CD4-positive, alpha-beta T cell (primary cell): ENCODE data around the gene HECW1. TPM values are rescaled to one million over a fixed set of nuclear protein-coding genes. Genes with fewer than 3 reads are reported as not detected.

Experiments
- ATAC-seq: fragments of 200-7000 bp; cut with Tn5 transposase; one replicate; pipeline ENCODE4 v1.10.0; 2022; ENCODE audit warnings: mild to moderate bottlenecking; ENCODE audit not compliant: poor library complexity
- CTCF ChIA-PET: fragments of 350-600 bp; sonication (Branson Sonifier 250); formaldehyde crosslinking; loops from one replicate; lab custom pipeline; 2021; ENCODE audit warnings: antibody characterized with exemption, inconsistent platforms; lab: Charles Lee
- POLR2A ChIA-PET: fragments of 350-600 bp; sonication (Branson Sonifier 250); formaldehyde crosslinking; loops from one replicate; lab custom pipeline; 2021; ENCODE audit warnings: antibody characterized with exemption, inconsistent platforms; lab: Charles Lee
- DNase-seq, 14 experiments: peaks; one replicate each; pipeline ENCODE4 v3.0.0-alpha.2; 2013 to 2020; ENCODE audit warnings: mixed read lengths in 2 of 14
- H3K27ac ChIP-seq, 2 donors: one replicate each; pipeline versions ENCODE4 v1.5.1 to v1.7.0; 2013; ENCODE audit warnings: low read length in 2 of 2, low read depth in 1 of 2, mild to moderate bottlenecking in 1 of 2
- H3K27me3 ChIP-seq, 2 experiments: 1 replicate in 1 of 2; 2 replicates in 1 of 2; pipeline versions ENCODE4 v1.6.1 to v1.7.0; 2013; ENCODE audit warnings: low read length in 2 of 2, control low read depth in 1 of 2, mild to moderate bottlenecking in 1 of 2, moderate library complexity in 1 of 2; ENCODE audit not compliant: insufficient read depth in 2 of 2, control insufficient read depth in 1 of 2
- H3K36me3 ChIP-seq: one replicate; pipeline ENCODE4 v1.6.1; 2013; ENCODE audit warnings: low read length, control low read depth; ENCODE audit not compliant: insufficient read depth
- H3K4me1 ChIP-seq: one replicate; pipeline ENCODE4 v1.6.1; 2013; ENCODE audit warnings: low read length, control low read depth; ENCODE audit not compliant: insufficient read depth
- H3K4me3 ChIP-seq: one replicate; pipeline ENCODE4 v1.5.1; 2013; ENCODE audit warnings: mild to moderate bottlenecking, low read length, moderate library complexity
- H3K9me3 ChIP-seq, 2 experiments: 1 replicate in 1 of 2; 2 replicates in 1 of 2; pipeline versions ENCODE4 v1.6.1 to v1.7.0; 2013; ENCODE audit warnings: low read length in 2 of 2, mild to moderate bottlenecking in 2 of 2, control low read depth in 1 of 2, moderate library complexity in 1 of 2; ENCODE audit not compliant: control insufficient read depth in 1 of 2, insufficient read depth in 1 of 2
- H3K27ac Mint-ChIP-seq: one replicate; pipeline ENCODE4 v1.8.0; 2020; ENCODE audit warnings: mixed read lengths
- H3K27me3 Mint-ChIP-seq: one replicate; pipeline ENCODE4 v1.8.0; 2021; ENCODE audit warnings: mixed read lengths
- H3K36me3 Mint-ChIP-seq: one replicate; pipeline ENCODE4 v1.8.0; 2021; ENCODE audit warnings: low read depth, mixed read lengths
- H3K4me1 Mint-ChIP-seq: one replicate; pipeline ENCODE4 v1.8.0; 2021; ENCODE audit warnings: low read depth, mixed read lengths
- H3K4me3 Mint-ChIP-seq: one replicate; pipeline ENCODE4 v1.8.0; 2020; ENCODE audit warnings: mild to moderate bottlenecking, mixed read lengths
- H3K9me3 Mint-ChIP-seq: one replicate; pipeline ENCODE4 v1.8.0; 2020; ENCODE audit warnings: mixed read lengths
- intact Hi-C, 2 experiments: fragments of 100-400 bp; cut with DNase I in 1 of 2; cut with micrococcal nuclease in 1 of 2; formaldehyde crosslinking; loops; one replicate each; pipeline versions ENCODE4 v1.15.1 to v1.9.0; 2023 to 2025; cut with DNase I, micrococcal nuclease
- total RNA-seq, 174 experiments: library from RNA in 2 of 174; stranded (reverse) in 2 of 174; gene quantifications; one replicate each; pipeline ENCODE4 v1.2.3 and lab custom pipeline; 2021 to 2026
- TF ChIP-seq, protein P1 (sequence below): fragments of 200-600 bp; IDR thresholded peaks from one replicate; pipeline ENCODE4 v1.8.0; 2022; ENCODE audit warnings: antibody characterized with exemption, mild to moderate bottlenecking

The HECW1 gene
- total RNA-seq, 2 experiments from 2014 or later, result not detected

- Mint-ChIP-seq H3K4me1 (peaks cover 10% of the 10 kb centered on the region), H3K27me3 (no peaks in the 10 kb centered on the region), H3K27ac (no peak overlapping the region), H3K4me3 (no peak overlapping the region), H3K36me3 (no peaks in the 10 kb centered on the region), H3K9me3 (no peaks in the 10 kb centered on the region)
- POLR2A ChIA-PET, result no interaction called here
- peaks cover 0 to 2% of the 10 kb centered on the region in 2 experiments for H3K27me3 ChIP-seq
- no peak overlapping the region for H3K4me3 ChIP-seq
- H3K4me1 ChIP-seq, result peaks cover 9% of the 10 kb centered on the region
- DNase-seq (no peak), ATAC-seq (no peak)
- intact Hi-C loops, result no loop called here
- TF ChIP-seq, protein P1, sequence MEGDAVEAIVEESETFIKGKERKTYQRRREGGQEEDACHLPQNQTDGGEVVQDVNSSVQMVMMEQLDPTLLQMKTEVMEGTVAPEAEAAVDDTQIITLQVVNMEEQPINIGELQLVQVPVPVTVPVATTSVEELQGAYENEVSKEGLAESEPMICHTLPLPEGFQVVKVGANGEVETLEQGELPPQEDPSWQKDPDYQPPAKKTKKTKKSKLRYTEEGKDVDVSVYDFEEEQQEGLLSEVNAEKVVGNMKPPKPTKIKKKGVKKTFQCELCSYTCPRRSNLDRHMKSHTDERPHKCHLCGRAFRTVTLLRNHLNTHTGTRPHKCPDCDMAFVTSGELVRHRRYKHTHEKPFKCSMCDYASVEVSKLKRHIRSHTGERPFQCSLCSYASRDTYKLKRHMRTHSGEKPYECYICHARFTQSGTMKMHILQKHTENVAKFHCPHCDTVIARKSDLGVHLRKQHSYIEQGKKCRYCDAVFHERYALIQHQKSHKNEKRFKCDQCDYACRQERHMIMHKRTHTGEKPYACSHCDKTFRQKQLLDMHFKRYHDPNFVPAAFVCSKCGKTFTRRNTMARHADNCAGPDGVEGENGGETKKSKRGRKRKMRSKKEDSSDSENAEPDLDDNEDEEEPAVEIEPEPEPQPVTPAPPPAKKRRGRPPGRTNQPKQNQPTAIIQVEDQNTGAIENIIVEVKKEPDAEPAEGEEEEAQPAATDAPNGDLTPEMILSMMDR, result no peak
- no peaks in the 10 kb centered on the region for H3K9me3 ChIP-seq
- H3K36me3 ChIP-seq, result no peaks in the 10 kb centered on the region
- CTCF ChIA-PET, result no interaction called here
- H3K27ac ChIP-seq, result no peak overlapping the region
These were observed 199.2 kb downstream of the HECW1 start for GRCh38 chr7:43311694-43312093.

DNA sequence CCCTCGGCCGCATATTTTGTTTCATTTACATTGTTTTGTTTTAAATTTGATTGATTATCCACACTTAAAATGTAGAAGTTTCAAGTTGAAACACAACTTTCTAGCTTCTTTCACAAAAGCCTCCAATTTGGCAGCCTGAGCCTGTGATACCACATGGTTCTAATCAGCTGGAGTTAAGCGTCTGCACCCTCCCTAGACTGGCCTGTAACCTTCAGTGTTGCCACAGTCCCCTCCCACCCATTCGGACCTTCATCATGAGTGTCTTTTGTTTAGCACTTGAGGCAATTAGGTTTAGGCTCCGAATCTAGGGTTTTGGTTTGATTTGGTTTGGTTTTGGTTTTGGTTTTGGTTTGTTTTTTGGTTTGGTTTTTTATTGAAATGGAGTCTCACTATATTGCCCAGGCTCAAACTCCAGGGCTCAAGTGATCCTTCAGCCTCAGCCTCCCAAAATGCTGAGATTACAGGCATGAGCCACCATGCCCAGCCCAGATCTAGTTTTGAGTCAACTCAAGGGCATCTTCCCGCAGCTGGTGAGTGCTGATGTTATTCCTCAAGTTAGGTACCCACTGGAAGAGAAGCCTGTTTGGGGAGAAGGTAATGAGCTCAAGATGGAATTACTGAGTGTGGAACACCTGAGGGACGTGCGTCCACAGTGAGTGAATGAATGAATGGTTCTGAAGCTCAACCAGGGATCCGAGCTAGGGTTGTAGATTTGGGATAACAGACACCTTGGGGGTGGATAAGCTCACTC, 201.4 kb downstream of the HECW1 start:
- intact Hi-C loops, result no loop called here

GRCh38 chr7:43314379-43315158, 202.1 kb downstream of the HECW1 start:
- Mint-ChIP-seq H3K9me3 (no peaks in the 10 kb centered on the region), H3K27ac (no peak overlapping the region), H3K36me3 (no peaks in the 10 kb centered on the region), H3K27me3 (no peaks in the 10 kb centered on the region), H3K4me3 (no peak overlapping the region), H3K4me1 (peaks cover 10% of the 10 kb centered on the region)
- no peak overlapping the region for H3K4me3 ChIP-seq
- ChIA-PET CTCF (no interaction called here), POLR2A (no interaction called here)
- peaks cover 9% of the 10 kb centered on the region for H3K4me1 ChIP-seq
- intact Hi-C loops, result no loop called here
- no peak overlapping the region for H3K27ac ChIP-seq
- DNase-seq, result no peak
- peaks cover 0 to 2% of the 10 kb centered on the region in 2 experiments for H3K27me3 ChIP-seq
- TF ChIP-seq, protein P1, result no peak
- H3K36me3 ChIP-seq, result no peaks in the 10 kb centered on the region
- H3K9me3 ChIP-seq, result no peaks in the 10 kb centered on the region
- ATAC-seq, result no peak

More for the DNA sequence above, 201.4 kb downstream of the HECW1 start:
- Mint-ChIP-seq H3K4me1 (peaks cover 10% of the 10 kb centered on the region), H3K27me3 (no peaks in the 10 kb centered on the region), H3K9me3 (no peaks in the 10 kb centered on the region), H3K36me3 (no peaks in the 10 kb centered on the region), H3K4me3 (no peak overlapping the region), H3K27ac (no peak overlapping the region)
- TF ChIP-seq, protein P1, result no peak
- no peaks in the 10 kb centered on the region for H3K36me3 ChIP-seq
- POLR2A ChIA-PET, result no interaction called here
- H3K27me3 ChIP-seq, result peaks cover 0 to 2% of the 10 kb centered on the region in 2 experiments
- H3K9me3 ChIP-seq, result no peaks in the 10 kb centered on the region
- H3K4me1 ChIP-seq, result peaks cover 9% of the 10 kb centered on the region
- H3K4me3 ChIP-seq, result no peak overlapping the region
- DNase-seq (no peak), ATAC-seq (no peak)
- no peak overlapping the region for H3K27ac ChIP-seq
- CTCF ChIA-PET, result no interaction called here
